ENCODE results near the gene ICAM1.

- TF ChIP-seq POLR2AphosphoS5 (IDR thresholded peaks at IDR 0.05; ENCODE audit: low read depth, low read length) (no peak), TAF1 (IDR thresholded peaks at IDR 0.05; ENCODE audit: borderline replicate concordance, insufficient read depth, low read length) (no peak), SIN3A (IDR thresholded peaks at IDR 0.05; ENCODE audit: borderline replicate concordance, insufficient read depth, low read length) (no peak), FOXP2 (optimal IDR thresholded peaks at IDR 0.05; ENCODE audit: borderline replicate concordance, extremely low read depth, extremely low read length, insufficient read depth) (no peak), REST (IDR thresholded peaks at IDR 0.05; ENCODE audit: insufficient read depth in 1 of 2, low read depth in 2 of 2, low read length in 2 of 2) (no peak)
Observed at GRCh38 chr19:10231612-10232228, 39.2 kb upstream of the ICAM1 start.

Measured in PFSK-1 (cell line).